NCI-H82 treated with DMSO at 0.1 percent for 48 hours (cell line): ENCODE data around the gene DPP10.
"Not testable (repeated sequence)": the region's sequence is repeated elsewhere in the genome, so short reads cannot be mapped to it uniquely, and the experiment has no call there.

ENCODE experiments used
- DNase-seq: peaks from one replicate; lab custom pipeline; 2025; ENCODE audit not compliant: unreplicated experiment; lab: John Stamatoyannopoulos, UW

DPP10 gene

DNA sequence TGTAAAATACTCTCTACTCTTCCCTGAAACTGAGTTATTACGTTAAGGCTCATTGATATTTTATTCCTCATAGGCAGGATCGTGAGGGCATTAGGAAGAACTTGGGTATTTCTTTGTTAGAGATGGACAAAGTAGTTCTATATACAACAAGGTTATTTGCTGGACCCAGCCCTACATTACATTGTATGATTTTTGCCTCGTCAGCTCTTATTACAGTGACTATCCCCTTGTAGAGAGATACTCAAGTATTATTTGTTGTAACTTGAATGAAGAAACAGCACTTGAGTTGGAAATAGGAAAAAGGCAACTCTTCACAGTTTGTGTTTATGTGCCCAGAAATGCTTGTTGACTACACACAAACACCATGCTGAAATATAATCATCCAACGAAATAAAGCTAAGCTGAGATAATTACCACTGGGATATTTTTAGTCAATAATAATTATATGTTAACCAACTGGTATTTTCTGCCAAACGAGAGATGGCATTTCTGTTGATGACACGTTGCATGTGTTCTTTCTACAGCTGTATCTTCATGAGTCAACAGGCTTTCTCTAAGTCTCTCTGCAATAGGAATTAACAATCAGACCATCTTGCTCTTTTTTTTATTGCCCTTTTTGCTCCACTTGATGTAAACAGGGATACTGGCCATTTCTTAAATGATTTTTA, 947.6 kb downstream of the DPP10 start:
- DNase-seq: no peak

DNA sequence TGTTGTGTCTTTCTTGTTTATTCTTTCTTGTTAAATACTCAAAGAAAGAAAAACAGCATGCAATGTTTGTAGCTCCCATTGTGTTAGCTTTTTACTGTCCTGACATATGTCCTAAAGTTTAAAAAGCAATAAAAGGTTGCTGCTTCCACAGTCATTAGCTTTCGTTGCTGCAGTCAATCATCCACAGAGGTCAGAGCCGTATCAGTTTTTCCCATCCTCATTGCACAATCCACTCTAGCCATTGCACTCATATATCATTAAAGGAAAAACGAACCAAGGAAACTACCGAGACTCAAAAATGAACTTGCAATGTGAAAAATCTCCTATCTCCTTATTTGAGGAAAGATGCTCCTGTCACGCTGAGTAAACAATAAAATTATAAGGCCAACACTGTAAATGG, 954.1 kb downstream of the DPP10 start:
- no peak for DNase-seq

DNA sequence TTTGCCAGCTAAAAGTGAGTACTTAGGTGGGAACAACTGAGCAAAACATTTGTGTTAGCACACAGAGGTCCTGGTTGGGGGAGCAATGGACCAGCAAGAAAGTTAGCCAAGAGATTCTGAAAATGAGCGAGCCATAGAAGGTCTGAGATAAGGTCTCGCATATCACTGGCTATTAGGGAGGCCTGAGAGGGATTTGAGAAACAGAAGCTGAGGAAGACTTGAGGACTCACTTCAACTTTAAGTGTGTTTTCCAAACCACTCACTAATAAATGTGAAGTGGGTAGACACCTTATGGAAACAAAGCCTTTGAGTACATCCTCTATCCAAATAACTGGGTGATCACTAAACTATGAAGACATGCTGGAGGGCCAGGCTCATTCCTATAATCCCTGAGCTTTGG, 958.5 kb downstream of the DPP10 start:
- DNase-seq: no peak

- DNase-seq: no peak
Observed at GRCh38 chr2:115412501-115412900, 970.1 kb downstream of the DPP10 start.

GRCh38 chr2:115413791-115414190, 971.4 kb downstream of the DPP10 start:
- DNase-seq: no peak

- DNase-seq: no peak
Observed at GRCh38 chr2:115414466-115414865, 972.0 kb downstream of the DPP10 start.

DNA sequence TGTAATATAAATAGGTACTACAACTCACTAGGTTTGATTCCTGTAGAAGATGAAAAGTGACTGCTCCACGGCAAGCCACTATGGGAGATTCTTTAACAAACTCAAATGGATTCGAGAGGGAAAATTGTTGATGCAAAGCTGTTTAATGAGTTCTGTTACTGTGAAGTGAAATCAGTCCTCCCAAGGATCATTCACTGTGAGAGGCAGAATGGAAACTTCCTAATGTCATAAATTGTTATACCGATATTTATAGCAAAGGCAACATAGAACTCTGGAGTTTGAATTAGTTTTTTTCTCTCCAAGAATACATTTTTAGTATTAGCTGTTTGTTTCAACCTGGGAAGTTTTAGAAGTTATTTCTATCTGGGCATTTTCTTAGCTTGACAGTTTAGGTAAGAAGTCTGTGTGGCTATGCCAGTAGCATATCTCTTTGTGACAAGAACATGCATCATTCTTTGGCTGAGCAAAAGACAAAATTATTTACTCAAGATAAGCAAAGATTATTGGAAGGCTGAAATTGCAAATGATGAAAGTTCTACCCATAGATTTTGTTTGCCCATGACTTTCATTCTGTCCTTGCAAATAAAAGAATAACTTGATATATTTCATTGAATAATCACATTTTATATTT, 979.7 kb downstream of the DPP10 start:
- DNase-seq: no peak

GRCh38 chr2:115427436-115427835, 985.0 kb downstream of the DPP10 start:
- no peak for DNase-seq

DNA sequence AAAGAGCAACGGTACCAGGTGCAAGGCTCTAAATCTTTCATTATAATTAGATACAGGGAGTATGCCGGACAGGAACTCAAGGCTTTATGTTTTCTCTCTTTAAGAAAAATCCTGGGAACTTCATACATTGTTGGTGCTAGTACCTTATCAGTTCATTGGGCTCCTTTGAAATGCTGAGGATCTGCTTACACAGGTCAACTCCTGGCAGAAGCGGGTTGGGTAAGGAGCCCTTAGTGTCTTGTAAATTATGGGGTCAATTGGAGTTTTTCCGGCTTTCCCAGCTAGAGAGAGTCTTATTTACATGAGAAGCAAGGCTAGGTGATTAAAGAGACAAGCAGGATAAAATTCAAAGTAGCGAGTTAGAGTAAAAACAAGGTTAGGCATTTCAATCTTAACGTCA, 998.3 kb downstream of the DPP10 start:
- not testable (repeated sequence) for DNase-seq

- no peak for DNase-seq
Observed at GRCh38 chr2:115443539-115444185, 1001.2 kb downstream of the DPP10 start.

GRCh38 chr2:115460008-115460407, 1017.6 kb downstream of the DPP10 start:
- DNase-seq: no peak

DNA sequence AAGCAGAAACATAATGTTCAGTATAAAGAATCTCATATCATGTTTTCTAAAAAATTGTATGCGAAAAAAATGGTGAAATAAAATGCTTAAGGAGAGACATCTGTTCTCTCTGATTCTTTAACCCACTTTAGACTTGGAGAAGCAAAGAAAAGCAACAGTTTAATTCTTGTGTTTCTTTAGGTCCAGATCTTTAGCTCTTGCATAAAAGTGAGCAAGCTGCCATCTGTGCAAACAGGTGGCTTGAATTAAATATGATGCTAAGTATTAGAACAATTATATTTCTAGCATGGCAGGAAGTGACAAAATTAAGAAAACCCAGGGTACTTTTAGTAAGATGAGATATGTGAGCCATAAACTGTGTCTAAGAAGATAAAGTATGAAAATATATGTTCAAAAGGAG, 1038.3 kb downstream of the DPP10 start:
- no peak for DNase-seq

GRCh38 chr2:115481842-115482241, 1039.4 kb downstream of the DPP10 start:
- no peak for DNase-seq

GRCh38 chr2:115483666-115484065, 1041.2 kb downstream of the DPP10 start:
- DNase-seq: no peak

GRCh38 chr2:115484486-115484885, 1042.0 kb downstream of the DPP10 start:
- no peak for DNase-seq

GRCh38 chr2:115484983-115485382, 1042.5 kb downstream of the DPP10 start:
- no peak for DNase-seq

DNA sequence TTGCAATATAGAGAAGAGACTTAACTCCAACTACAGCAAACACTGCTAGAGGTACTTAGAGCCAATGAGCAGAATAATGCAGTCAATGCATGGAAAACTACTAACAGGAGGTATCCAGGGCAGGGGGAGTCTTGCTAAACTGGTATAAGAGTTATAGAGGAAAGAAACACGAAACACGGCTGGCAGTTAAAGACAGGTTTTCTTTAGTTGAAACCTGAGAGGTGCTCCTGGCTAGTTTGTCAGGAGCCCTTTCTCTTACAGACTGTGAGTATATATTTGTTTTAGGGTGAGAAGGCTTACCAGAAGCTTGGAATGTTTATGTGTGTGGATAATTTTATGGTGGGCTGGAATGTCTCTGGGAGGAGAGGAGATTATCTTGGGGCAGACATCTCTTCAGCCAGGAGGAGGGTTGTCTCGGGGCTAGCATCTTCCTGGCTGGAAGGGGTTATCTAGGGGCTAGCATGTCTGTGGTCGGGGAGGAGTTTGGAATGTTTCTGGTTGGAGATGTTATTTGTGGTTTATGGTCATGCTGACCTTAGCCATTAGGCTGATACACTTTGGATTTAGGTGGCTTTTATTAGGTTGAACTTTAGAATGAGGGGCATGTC, 1048.8 kb downstream of the DPP10 start:
- no peak for DNase-seq

DNA sequence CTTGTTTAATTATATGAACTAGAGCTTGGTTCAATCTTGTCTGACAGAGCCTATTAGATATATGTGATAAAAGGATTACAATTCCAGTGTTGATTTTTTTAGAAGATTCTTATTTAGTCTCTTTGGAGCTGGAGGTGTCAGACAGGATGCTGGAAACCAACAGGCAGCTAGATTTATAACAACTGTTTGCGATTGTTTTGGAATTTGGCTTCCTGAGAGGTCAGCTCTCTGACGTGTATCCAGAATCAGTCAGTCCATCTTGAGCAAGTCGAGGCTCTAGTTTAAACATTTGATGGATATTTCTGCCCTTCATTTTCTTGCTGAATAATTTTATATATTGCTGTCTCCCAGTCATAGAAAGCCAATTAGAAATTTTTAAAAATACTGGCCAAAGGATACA, 1062.9 kb downstream of the DPP10 start:
- DNase-seq: no peak

GRCh38 chr2:115520727-115521126, 1078.3 kb downstream of the DPP10 start:
- no peak for DNase-seq

GRCh38 chr2:115524452-115524851, 1082.0 kb downstream of the DPP10 start:
- DNase-seq: peak; percentile 55

- DNase-seq: no peak
Observed at GRCh38 chr2:115529627-115530026, 1087.2 kb downstream of the DPP10 start.

GRCh38 chr2:115533081-115533480, 1090.6 kb downstream of the DPP10 start:
- DNase-seq: no peak
